HEK293T (cell line): ENCODE data around the gene LTB4R2.

ENCODE experiments used
- CTCF ChIA-PET: fragments of 350-600 bp; formaldehyde crosslinking; extraction: SDS; loops from one replicate; lab custom pipeline; 2021; ENCODE audit warnings: antibody characterized with exemption, inconsistent platforms; lab: Yijun Ruan, JAX
- POLR2A ChIA-PET: fragments of 350-600 bp; formaldehyde crosslinking; extraction: SDS; loops from one replicate; lab custom pipeline; 2020; ENCODE audit warnings: antibody characterized with exemption, inconsistent platforms; lab: Yijun Ruan, JAX
- DNase-seq: peaks from one replicate; pipeline ENCODE4 v3.0.0; 2012; ENCODE audit warnings: mixed read lengths; ENCODE audit errors: extremely low spot score
- ARNT ChIP-seq: fragments of 450-650 bp; IDR thresholded peaks from 2 replicates; pipeline ENCODE4 v1.6.1; 2017; ENCODE audit warnings: mild to moderate bottlenecking
- BHLHE40 ChIP-seq: fragments of 450-650 bp; IDR thresholded peaks from 2 replicates; pipeline ENCODE4 v1.6.1; 2016; ENCODE audit warnings: mild to moderate bottlenecking, moderate library complexity, borderline replicate concordance
- CTBP1 ChIP-seq: fragments of 450-650 bp; IDR thresholded peaks from 2 replicates; pipeline ENCODE4 v1.6.1; 2016; ENCODE audit warnings: borderline replicate concordance
- ELF4 ChIP-seq: fragments of 450-650 bp; IDR thresholded peaks from 2 replicates; pipeline ENCODE4 v1.6.1; 2017; ENCODE audit warnings: antibody characterized with exemption
- FOXA1 ChIP-seq: fragments of 450-650 bp; IDR thresholded peaks from 2 replicates; pipeline ENCODE4 v1.6.1; 2016; ENCODE audit warnings: mild to moderate bottlenecking
- FOXK2 ChIP-seq: fragments of 450-650 bp; IDR thresholded peaks from 2 replicates; pipeline ENCODE4 v1.6.1; 2016; ENCODE audit warnings: mild to moderate bottlenecking
- FOXM1 ChIP-seq: fragments of 450-650 bp; IDR thresholded peaks from 2 replicates; pipeline ENCODE4 v1.6.1; 2017; ENCODE audit warnings: mild to moderate bottlenecking, borderline replicate concordance
- HDGF ChIP-seq: fragments of 450-650 bp; IDR thresholded peaks from 2 replicates; pipeline ENCODE4 v1.6.1; 2017; ENCODE audit warnings: antibody characterized with exemption, borderline replicate concordance
- L3MBTL2 ChIP-seq: fragments of 450-650 bp; conservative IDR thresholded peaks from 2 replicates; pipeline ENCODE4 v1.6.1; 2016; ENCODE audit warnings: mild to moderate bottlenecking
- LEF1 ChIP-seq: fragments of 450-650 bp; IDR thresholded peaks from 2 replicates; pipeline ENCODE4 v1.6.1; 2017; ENCODE audit warnings: mild to moderate bottlenecking, borderline replicate concordance
- NFRKB ChIP-seq: fragments of 450-650 bp; IDR thresholded peaks from 2 replicates; pipeline ENCODE4 v1.6.1; 2016; ENCODE audit warnings: mild to moderate bottlenecking, moderate library complexity
- SP1 ChIP-seq: fragments of 450-650 bp; IDR thresholded peaks from 2 replicates; pipeline ENCODE4 v1.6.1; 2017
- SUZ12 ChIP-seq: fragments of 450-650 bp; IDR thresholded peaks from 2 replicates; pipeline ENCODE4 v1.6.1; 2016; ENCODE audit warnings: mild to moderate bottlenecking
- TARDBP ChIP-seq: fragments of 450-650 bp; IDR thresholded peaks from 2 replicates; pipeline ENCODE4 v1.6.1; 2016
- ZNF384 ChIP-seq: fragments of 450-650 bp; IDR thresholded peaks from 2 replicates; pipeline ENCODE4 v1.6.1; 2016
- TF ChIP-seq, protein P1 (sequence below): fragments of 450-650 bp; IDR thresholded peaks from 2 replicates; pipeline ENCODE4 v1.6.1; 2016

The LTB4R2 gene

GRCh38 chr14:24267516-24267915 is 42.4 kb upstream of the LTB4R2 start:
- ChIA-PET CTCF (interaction anchor here (0.7 kb wide), 1 partner anchor 41 kb away, joined by 3 read pairs; no protein-coding TSS in a partner anchor), POLR2A (interaction anchor here (1.3 to 2.0 kb wide), 2 partner anchors 20 to 25 kb away, joined by 3 to 7 read pairs; partner anchors contain the start of gene TINF2)
- no peak for TF ChIP-seq FOXA1
- no peak for TF ChIP-seq FOXM1
- TF ChIP-seq ARNT, result no peak
- TF ChIP-seq SUZ12, result no peak
- no peak for TF ChIP-seq ZNF384
- no peak for TF ChIP-seq HDGF
- no peak for TF ChIP-seq ELF4
- no peak for DNase-seq

- DNase-seq, result no peak
- CTCF ChIA-PET, result no interaction called here
- POLR2A ChIA-PET, result interaction anchor here (0.9 to 2.0 kb wide), 3 partner anchors 21 to 31 kb away, joined by 3 to 7 read pairs (median 3); partner anchors contain the start of gene TINF2
- TF ChIP-seq TARDBP (no peak), CTBP1 (no peak), SUZ12 (no peak), L3MBTL2 (no peak), FOXM1 (no peak), NFRKB (no peak), HDGF (no peak), LEF1 (no peak), ZNF384 (no peak), ARNT (no peak), FOXA1 (no peak), ELF4 (no peak)
- TF ChIP-seq, protein P1, sequence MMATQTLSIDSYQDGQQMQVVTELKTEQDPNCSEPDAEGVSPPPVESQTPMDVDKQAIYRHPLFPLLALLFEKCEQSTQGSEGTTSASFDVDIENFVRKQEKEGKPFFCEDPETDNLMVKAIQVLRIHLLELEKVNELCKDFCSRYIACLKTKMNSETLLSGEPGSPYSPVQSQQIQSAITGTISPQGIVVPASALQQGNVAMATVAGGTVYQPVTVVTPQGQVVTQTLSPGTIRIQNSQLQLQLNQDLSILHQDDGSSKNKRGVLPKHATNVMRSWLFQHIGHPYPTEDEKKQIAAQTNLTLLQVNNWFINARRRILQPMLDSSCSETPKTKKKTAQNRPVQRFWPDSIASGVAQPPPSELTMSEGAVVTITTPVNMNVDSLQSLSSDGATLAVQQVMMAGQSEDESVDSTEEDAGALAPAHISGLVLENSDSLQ, result no peak
Measured at GRCh38 chr14:24268225-24268624, 41.7 kb upstream of the LTB4R2 start.

GRCh38 chr14:24269368-24269767 is 40.6 kb upstream of the LTB4R2 start:
- TF ChIP-seq, protein P1, result no peak
- TF ChIP-seq FOXK2, result no peak
- no peak for TF ChIP-seq SUZ12
- TF ChIP-seq NFRKB, result no peak
- TF ChIP-seq SP1, result no peak
- no peak for DNase-seq
- ChIA-PET POLR2A (interaction anchor here (0.9 to 2.0 kb wide), 2 partner anchors 27 to 30 kb away, joined by 3 to 7 read pairs; partner anchors contain the start of gene TINF2), CTCF (interaction anchor here (0.7 to 1.2 kb wide), 2 partner anchors 26 to 64 kb away, joined by 3 read pairs; no protein-coding TSS in a partner anchor)

- no peak for TF ChIP-seq HDGF
- POLR2A ChIA-PET, result interaction anchor here (1.4 to 2.5 kb wide), 11 partner anchors 9 to 74 kb away, joined by 4 to 52 read pairs (median 12); partner anchors contain the start of genes CHMP4A, CIDEB, DHRS1 and NOP9
- CTCF ChIA-PET, result interaction anchor here (0.9 to 1.2 kb wide), 3 partner anchors 27 to 172 kb away, joined by 3 to 6 read pairs (median 3); partner anchors contain the start of gene TINF2
Measured at GRCh38 chr14:24269910-24270536, 39.9 kb upstream of the LTB4R2 start.

DNA sequence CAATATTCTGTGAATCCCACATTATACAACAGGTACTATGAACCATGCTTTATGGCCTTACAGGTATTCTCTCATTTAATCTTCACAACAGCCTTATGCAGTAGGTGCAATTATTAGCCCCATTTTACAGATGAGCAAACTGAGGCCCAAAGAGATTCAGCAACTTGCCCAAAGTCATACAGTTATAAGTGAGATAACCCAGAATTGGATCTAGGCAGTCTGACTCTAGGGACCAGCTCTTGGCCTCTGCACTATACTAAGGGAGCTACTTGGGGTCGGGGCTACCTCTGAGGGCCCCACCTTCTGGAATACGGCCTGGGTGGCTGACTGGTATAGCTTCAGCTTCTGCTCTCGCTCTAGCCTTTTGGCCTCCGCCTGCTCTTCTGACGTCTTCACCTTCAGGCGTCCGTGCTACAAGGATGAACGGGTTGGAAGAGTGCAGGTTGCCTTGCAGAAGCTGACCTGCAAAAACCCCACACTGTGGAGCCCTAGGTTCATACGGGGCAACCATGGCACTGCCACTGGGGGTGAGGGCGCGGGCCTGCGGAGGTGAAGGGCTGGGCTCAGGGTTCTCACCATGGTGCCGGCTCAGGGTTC is 39.3 kb upstream of the LTB4R2 start:
- POLR2A ChIA-PET, result interaction anchor here (0.8 to 2.5 kb wide), 26 partner anchors 10 to 171 kb away, joined by 3 to 52 read pairs (median 8); partner anchors contain the start of genes CHMP4A, CIDEB, DCAF11 and DHRS1
- TF ChIP-seq NFRKB, result no peak
- TF ChIP-seq FOXK2, result no peak
- no peak for TF ChIP-seq BHLHE40
- TF ChIP-seq LEF1, result no peak
- TF ChIP-seq, protein P1, result no peak
- no peak for TF ChIP-seq FOXM1
- no peak for TF ChIP-seq SP1
- no peak for TF ChIP-seq L3MBTL2
- TF ChIP-seq ZNF384, result no peak
- TF ChIP-seq HDGF, result no peak
- TF ChIP-seq TARDBP, result no peak
- TF ChIP-seq SUZ12, result no peak
- TF ChIP-seq ELF4, result no peak
- TF ChIP-seq FOXA1, result no peak
- no peak for TF ChIP-seq ARNT
- no peak for TF ChIP-seq CTBP1
- CTCF ChIA-PET, result interaction anchor here (0.6 to 2.0 kb wide), 9 partner anchors 8 to 180 kb away, joined by 3 to 6 read pairs (median 5); partner anchors contain the start of genes MDP1, TGM1 and TINF2
- no peak for DNase-seq

More at GRCh38 chr14:24269910-24270536, 39.9 kb upstream of the LTB4R2 start:
- no peak for DNase-seq

- POLR2A ChIA-PET, result interaction anchor here (0.8 to 2.5 kb wide), 28 partner anchors 10 to 171 kb away, joined by 3 to 52 read pairs (median 8); partner anchors contain the start of genes CHMP4A, CIDEB, DCAF11 and DHRS1
- TF ChIP-seq FOXK2, result no peak
- TF ChIP-seq SUZ12, result no peak
- TF ChIP-seq ZNF384, result no peak
- TF ChIP-seq CTBP1, result no peak
- TF ChIP-seq BHLHE40, result no peak
- peak; percentile 85 for TF ChIP-seq L3MBTL2
- peak; percentile 34; the same call in 1 of the 2 replicates for TF ChIP-seq ARNT
- no peak for TF ChIP-seq TARDBP
- no peak for TF ChIP-seq SP1
- no peak for TF ChIP-seq HDGF
- 0 out of 2 replicates have a peak, but pooled peaks have one; percentile 34 for TF ChIP-seq LEF1
- 0 out of 2 replicates have a peak, but pooled peaks have one; percentile 16 for TF ChIP-seq ELF4
- no peak for TF ChIP-seq NFRKB
- TF ChIP-seq, protein P1, result peak; percentile 98
- peak; percentile 94 for DNase-seq
- CTCF ChIA-PET, result interaction anchor here (0.6 to 2.0 kb wide), 11 partner anchors 9 to 181 kb away, joined by 3 to 6 read pairs (median 4); partner anchors contain the start of genes MDP1, TGM1 and TINF2
Measured at GRCh38 chr14:24271134-24271833, 38.7 kb upstream of the LTB4R2 start, which contains the start of gene RABGGTA. Gene RABGGTA (minus strand): TSS chr14:24271597. CDS start chr14:24271115, 482 bp downstream.
